DMS79 (cell line): ENCODE data around the gene STOX2.
"Not testable (repeated sequence)": the region's sequence is repeated elsewhere in the genome, so short reads cannot be mapped to it uniquely, and the experiment has no call there.

Experiments used
- DNase-seq: peaks from one replicate; lab custom pipeline; 2025; lab: John Stamatoyannopoulos, UW

Gene STOX2

DNA sequence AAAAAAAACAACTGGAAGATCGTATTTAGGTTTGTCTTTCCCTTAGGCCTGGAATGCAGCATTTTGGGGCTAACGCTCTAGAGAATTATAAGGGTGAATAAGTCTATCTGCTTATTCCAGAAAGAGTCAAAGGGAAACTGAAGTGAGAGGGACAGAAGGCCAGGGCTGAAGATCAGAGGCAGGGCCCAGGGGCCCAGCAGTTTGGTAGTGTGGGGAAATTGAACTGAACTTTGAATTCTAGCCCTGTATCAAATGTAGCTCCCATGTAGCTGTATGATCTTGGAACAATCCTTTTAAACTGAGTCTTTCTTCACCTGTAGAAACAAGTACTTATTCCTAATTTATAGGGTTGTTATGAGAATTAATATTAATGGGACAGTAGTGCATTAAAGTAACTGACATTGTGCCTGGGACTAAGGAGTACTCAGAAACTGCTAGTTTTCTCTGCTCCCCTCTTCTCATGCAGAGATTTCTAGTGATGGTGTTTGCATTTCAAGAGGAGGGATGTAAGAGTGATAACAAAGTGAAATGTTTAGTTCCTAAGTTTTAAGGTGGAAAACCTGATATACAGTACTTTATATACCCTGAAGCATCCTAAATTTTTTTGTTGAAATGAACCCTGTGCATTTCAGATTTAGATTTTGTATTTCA lies 30.4 kb downstream of the STOX2 start:
- DNase-seq = no peak

DNA sequence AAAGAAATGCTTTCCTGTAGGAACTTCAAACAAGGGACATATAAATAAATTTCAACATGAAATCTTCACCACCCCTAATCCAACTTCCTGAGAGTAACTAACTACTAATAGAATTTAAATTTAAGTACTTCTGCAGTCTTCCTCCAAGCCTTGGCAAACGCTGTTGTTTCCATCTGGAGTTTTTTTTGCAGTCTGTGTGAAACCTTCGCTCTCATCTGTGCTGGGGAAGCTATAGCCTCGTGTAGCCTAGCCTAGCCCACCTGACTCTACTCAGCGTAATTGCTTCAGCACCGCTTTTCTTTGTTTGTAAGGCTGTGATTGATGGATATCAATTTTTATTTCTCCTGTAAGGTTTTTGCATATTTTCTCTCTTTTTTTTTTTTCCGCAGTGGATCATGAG lies 30.9 kb downstream of the STOX2 start:
- no peak for DNase-seq

DNA sequence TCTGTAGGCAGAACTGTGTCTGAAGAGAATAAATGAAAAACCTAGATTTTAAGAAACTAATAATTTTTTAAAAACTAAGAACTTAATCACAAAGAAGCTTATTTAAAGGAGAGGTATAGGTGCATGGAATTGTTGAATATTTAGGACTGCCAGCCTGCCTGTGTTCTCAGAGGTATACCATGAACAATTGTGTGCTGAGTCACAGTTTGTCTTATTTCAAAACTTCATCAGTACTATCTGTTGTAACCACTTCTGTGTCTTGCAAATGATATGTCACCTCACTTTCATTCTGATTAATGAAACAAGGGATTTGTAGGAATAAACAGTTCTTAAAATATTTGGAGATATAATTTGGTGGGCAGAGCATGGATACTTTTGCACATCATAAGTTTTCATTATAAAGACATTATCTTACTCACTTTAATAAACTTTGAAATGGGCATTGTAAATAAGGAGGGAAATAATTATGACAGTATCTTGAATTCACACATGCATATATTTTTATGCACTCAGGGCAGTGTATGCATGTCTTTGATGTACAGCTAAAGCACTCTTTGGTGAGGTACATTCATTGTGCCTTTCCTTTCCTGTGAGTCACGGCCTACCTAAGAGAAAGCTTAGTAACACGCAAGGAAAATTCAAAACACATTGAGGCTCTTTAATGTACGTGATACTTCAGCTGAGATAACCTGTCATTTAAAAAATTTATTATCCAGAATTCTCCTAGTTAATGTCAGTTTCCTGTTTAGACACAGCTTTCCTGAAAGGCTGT lies 31.7 kb downstream of the STOX2 start:
- no peak for DNase-seq

DNA sequence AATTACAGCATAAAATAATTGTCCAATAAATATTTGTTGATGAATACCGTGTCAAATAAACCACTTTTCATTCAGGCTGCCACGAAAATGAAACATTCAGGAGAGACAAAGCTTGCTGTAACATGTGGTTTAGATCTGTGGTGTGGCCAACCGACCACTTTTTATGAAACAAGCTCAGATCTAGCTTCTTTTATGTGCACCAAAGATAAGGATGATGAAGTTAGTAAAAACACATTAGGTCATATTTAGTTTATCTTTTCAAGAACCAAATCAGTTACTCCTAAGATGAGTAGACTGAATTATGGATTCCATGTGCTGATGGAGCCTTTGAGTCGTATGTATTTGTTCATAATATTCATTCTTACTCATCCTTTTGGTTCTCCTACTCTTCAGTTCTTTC lies 35.8 kb downstream of the STOX2 start:
- no peak for DNase-seq

DNA sequence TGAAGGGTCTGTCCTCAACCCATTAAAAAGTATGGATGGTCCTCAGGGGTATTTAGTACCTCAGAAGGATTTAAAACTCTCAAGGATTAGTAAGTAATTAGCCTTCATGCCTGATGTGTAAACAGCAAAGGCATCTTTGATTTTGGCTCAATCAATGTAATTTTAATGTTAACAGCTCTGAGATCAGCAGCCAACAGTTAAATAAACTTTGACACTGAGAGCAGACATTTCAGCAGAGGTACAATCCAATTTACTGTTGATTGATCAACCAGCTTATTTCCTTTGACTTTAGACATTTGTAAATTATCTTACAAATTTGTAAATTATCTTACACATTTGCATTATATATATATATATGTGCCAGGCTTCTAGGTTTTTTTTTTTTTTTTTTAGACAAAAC lies 36.9 kb downstream of the STOX2 start:
- DNase-seq = no peak

DNA sequence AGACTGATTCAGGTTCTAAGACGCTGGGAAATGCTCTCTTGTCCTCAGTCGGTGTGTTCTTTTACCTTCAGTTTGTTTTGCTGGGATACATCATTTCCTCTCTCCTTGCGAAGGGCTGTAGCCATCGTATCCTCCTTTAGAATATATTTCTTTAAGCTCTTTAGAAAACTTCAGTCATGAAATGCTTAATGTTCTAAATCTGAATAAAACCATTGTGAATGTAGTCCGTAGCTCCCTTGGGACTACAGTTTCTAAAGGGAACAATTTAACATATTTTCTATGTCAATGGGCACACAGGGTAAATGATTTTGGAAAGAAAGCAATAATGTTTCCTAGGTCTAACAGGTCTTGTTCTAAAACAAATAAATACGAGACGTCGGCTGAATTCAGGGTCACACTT lies 40.6 kb downstream of the STOX2 start:
- no peak for DNase-seq

DNA sequence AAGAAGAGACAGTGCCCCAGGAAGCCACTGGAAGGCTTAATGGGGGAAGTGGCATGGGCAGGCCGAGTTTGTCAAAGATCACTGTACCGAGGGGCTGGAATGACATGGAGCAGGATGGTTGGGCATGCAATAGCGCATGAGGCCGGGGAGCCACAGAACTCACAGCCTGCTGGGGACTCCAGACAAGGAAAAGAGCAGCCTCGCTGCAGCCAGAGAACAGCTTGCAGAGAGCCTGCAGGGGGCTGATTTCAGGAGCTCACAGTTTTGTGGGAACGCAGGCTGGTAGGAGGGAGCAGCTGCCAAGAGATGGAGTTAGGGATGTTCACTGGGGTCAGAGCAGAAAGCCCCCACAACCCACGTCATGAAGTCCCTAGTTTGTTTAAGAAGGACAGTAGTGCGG lies 45.4 kb downstream of the STOX2 start:
- no peak for DNase-seq

DNA sequence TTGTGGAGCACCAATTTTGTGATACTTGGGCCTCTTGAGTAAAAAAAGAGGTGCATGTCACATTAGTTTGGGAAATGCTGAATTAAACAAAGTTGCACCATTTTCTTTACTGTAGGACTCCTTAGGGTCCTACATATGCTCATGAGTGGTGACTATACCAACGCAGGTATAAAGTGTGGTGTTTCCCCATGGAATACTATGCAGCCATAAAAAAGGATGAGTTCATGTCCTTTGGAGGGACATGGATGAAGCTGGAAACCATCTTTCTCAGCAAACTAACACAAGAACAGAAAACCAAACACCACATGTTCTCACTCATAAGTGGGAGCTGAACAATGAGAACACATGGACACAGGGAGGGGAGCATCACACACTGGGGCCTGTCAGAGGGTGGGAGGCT lies 47.5 kb downstream of the STOX2 start:
- DNase-seq = not testable (repeated sequence)

DNA sequence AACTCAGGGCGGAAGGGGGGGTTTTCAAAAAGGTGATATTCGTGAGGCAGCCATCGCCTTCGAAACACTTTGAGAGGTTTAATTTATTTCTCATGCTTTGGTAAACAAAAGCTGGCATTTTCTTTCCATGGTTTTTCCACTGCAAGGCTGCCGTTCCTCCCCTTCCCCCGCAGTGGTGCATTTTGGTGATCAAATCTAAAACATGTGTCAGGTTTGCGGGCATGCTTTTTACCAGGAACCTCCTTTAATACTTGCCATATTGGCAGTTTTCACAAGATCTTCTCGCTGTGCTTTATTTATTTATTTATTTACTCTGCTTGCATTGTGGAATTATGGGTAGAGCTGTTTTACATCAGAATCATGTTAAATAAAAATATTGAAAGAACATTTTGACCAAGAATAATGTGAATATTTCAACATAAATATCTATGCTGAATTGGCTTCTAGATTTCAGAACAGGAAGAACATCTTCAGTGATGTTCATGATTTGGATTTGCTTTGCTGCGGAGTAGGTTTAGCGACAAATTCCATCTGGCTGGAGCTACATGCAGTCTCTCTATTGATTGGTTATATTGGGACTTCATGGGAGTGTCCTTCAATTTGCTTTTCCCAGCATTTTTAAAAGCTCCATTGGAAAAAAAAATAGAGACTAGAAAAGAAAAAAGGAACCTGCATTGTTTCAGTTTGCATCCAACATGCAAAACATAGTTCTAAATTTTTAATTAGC lies 54.4 kb downstream of the STOX2 start:
- no peak for DNase-seq

DNA sequence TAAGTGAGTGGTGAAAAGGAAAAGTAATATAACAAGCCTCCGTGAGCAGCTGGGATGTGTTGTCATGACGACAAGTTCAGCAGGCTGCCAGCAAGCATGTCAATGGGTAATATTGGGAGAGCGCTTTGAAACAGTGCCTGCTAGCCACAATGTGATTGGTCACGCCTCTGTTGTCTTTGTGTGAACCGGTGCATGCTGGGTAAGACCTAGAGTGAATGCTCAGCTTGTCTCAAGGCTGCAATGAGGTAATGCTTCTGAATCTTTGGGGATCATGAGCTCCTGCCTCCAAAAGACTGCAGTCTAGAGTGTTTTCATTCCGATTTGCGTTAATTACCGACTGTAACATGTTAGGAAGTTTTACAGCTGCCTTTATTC lies 54.9 kb downstream of the STOX2 start:
- DNase-seq = peak; percentile 72

DNA sequence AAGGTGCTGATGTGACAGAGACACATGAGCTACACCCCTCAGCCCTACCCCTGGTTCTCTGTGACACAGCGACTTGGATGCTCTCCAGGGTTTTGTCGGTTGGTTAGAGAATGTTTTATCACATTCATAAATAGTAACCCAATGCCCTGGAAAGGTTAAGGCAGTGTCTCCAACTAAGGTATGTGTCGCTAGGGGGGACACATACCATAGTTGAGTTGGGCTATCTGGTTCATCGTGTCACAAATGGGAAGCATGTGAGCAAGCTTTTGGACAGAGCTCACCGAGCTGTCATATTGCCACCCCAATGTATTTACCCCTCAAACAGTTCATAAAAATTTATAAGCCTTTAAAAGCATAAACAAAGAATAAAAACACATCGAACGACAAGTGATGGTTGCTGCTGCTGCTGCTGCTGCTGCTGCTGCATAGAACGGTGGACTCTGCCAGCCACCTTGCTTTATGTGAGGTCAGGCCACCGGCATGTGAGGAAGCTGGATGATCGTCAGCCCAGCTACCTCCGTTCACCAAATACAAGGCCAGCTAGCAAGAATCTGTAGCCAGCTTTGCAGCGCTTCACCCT lies 55.9 kb downstream of the STOX2 start:
- DNase-seq = peak; percentile 10

DNA sequence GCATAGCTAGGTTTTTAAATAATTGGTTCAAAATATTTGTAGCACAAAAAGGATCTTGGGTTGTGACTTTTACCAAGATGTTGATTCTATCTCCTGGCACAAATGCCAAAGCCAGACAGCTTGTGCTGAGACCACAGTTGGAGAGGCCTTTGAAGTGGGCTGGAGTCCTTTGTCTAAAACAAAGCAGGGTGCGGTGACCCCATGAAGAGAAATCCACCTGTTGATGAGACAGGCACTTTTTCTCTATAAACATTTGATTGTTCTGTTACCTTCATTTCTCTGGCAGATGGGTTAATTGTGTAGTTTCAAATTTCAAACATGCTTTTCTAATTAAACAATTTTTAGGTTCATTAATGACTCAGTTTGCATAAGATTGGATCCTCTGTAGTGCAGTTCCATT lies 56.7 kb downstream of the STOX2 start:
- DNase-seq = peak; percentile 15

DNA sequence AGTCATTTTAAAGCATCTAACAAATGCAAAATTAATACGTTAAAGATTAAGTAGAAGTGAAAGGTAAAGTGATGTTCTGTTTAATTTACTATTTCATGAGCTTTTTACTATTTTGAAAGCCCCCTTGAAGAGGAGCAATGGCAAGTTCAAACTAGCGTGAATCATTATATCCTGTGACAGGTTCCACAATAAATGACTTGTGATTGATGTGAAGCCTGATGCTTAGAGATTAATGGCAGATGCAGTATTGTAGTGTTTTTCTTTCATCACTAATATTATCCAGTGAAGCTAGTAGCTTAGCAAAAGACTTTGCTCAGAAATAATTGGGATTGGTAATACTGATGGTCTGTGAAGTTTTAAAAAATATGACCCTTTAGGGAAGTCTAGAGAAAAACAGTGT lies 57.3 kb downstream of the STOX2 start:
- no peak for DNase-seq

DNA sequence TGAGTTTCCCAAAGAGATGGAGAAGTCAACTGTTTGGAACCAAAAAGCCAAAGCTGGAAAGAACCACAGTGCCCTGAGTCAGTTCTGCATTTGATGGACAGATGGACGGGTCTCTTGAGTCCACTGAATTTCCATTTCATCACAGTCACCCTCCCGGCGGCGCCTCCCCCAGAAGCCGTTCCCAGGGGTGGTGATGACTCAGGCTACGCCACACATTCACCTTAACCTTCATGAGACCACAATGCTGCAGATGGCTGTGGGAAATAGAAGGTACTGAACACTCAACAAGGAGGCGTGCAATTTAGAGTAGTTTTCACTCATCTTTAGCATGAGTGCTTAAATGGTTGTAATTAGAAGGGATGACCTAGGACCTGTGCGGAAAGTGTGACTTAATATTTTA lies 61.3 kb downstream of the STOX2 start:
- DNase-seq = no peak

DNA sequence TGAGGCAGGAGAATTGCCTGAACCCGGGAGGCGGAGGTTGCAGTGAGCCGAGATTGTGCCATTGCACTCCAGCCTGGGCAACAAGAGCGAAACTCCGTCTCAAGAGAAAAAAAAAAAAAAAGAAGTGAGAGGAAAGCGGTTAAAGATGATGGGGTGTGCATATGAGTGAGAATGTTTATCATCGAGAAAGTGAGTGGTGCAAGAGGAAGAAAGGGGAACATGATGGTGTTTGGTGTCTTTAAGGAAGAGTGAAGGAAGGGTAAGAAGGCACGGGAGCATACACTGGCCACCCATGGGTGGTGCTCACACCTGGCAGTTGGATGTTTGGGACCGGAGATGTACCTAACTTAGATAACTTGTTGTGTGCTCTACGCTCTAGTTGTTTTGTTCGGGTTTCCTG lies 62.2 kb downstream of the STOX2 start:
- no peak for DNase-seq

DNA sequence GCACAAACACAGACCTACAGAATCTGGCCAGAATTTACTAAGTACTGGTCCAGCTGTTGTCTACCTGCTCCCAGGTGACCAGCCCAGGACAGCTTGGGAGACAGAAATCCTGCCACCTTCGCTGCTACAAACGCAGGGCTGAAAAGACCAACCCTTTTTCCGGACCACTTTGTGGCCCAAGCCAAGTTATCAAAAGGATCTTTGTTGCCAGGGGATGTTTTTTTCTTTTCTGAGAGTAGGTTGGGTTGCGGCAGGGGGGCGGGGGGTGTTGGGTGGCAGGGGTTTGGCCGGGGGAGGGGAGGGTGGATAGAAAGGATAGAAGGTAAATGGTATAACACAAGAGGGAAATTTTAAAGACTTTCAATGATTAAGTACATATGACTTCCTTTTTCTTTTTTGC lies 63.4 kb downstream of the STOX2 start:
- DNase-seq = no peak

DNA sequence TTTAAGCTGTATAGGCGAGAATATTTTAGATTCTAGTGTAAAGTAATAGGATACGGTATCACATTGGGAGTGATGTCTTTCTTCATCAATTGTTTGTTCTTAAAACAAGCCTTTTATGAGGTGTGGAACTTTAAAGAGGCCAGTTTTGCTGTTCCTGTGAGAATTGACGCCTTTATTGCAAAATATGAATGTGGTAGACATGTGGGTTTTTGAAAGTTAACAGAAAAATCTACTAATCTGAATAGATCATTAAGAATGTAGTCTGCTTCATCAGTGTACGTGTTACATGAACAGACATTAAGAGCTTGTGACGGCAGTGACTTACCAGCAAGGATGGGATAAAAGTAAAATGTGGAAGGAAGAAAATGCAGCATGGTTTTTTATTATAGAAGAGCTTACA lies 63.8 kb downstream of the STOX2 start:
- DNase-seq = no peak

DNA sequence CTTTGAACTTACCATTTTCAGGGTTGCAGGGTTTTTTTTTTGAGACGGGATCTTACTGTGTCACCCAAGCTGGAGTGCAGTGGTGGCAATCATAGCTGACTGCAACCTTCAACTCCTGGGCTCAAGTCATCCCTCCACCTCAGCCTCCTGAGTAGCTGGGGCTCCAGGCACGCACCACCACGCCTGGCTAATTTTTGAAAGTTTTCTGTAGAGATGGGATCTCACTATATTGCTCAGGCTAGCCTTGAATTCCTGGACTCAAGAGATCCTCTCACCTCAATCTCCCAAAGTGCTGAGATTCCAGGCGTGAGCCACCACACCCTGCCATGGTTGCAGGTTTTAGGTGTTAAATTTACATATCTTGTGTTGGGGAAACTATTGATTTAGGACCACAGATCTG lies 64.5 kb downstream of the STOX2 start:
- DNase-seq = no peak

DNA sequence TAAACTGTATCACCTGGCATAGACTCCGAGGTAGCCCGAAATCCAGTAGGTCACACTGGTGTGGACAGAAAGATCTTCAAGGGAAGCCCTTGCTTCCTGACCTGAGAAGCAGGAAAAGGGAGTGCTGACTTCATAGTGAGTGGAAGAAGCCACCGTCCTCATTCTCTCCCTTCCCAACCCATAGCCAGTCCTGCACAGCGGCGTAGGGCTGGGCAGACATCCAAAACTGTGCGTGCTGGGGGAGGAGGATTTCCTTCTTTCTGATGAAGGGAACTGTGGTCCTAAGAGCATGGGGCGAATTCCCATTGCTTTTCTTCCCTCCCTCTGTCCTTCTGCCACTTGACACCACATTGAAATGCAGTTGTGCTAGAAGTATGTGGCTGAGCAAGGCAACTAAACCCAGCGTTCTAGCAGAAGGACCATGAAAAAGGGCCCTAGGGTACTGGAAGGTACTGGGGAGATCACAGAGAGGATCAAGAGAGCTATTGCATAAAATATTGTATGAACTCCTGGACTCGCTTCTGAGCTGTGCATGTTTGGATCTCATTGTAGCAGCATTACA lies 66.9 kb downstream of the STOX2 start:
- no peak for DNase-seq

DNA sequence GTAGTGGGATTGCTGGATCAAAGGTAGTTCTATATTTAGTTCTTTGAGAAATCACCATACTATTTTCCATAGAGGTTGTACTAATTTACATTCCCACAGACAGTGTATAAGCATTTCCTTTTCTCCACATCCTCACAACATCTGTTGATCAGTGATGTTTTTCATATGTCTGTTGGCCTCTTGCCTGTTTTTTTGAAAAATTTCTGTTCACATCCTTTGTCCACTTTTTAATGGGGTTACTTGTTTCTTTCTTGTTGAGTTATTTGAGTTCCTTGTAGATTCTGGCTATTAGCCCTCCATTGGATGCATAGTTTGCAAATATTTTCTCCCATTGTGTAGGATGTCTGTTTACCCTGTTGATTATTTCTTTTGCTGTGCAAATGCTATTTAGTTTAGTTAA lies 72.6 kb downstream of the STOX2 start:
- no peak for DNase-seq

DNA sequence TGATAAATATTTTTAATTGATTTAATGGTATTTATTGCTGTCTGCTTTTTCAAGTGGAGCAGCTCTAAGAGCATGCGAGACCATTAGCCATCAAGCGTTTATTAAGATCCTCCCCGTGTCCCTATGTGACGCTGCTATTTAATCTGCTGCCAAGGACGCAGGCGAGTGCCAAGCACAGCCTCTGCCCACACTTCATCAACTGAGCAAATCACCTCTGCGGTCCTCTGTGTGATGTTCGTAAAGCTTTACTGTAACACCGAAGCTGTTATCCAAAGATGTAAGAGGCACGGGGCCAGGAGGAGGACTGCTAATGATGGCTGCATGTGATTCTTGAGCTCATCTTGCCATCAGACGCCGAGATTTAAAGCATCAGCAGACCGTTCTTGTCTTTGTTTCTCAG lies 79.5 kb downstream of the STOX2 start:
- DNase-seq = no peak

DNA sequence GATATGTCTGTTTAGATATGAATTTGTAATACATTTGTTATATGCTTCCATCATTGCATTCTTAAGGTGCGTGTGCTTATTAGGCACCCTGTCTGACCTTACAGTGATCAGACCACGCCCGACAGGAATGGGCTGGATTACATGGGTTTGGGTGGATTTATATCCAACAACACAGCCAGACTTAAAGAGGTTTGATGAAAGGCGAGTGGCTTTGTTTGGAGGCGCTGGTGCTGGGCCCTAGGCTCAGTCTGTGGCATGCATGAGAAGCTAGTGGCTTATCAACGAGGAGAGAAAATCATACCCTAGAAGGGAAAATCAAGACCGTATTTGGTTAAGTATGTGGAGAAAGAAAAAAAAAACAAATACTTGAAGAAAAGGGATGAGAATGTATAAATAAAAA lies 80.7 kb downstream of the STOX2 start:
- DNase-seq = peak; percentile 4
